Activated CD8-positive, alpha-beta T cell treated with anti-CD3 and anti-CD28 coated beads, Interleukin-2, amount 10 ng/mL, durations not matched to agents 7 days and 5 days (primary cell): Measurements from ENCODE around the gene HYI. TPM values are rescaled to one million over a fixed set of nuclear protein-coding genes. Genes with fewer than 3 reads are reported as not detected.
A peak's percentile ranks its signal among the peaks of the same experiment; 100 is the strongest.
"Not testable (repeated sequence)": the region's sequence is repeated elsewhere in the genome, so short reads cannot be mapped to it uniquely, and the experiment has no call there.

ENCODE experiments used
- ATAC-seq: fragments of 150-1000 bp; cut with Tn5 transposase; one replicate; pipeline ENCODE4 v1.10.0; 2021; ENCODE audit warnings: moderate library complexity
- CTCF ChIA-PET: fragments of 350-600 bp; sonication (Branson Sonifier 250); formaldehyde crosslinking; loops from one replicate; lab custom pipeline; 2021; ENCODE audit warnings: antibody characterized with exemption; lab: Charles Lee
- POLR2A ChIA-PET: fragments of 350-600 bp; sonication (Branson Sonifier 250); formaldehyde crosslinking; loops from one replicate; lab custom pipeline; 2021; ENCODE audit warnings: antibody characterized with exemption; lab: Charles Lee
- DNase-seq: peaks from one replicate; pipeline ENCODE4 v3.0.0-alpha.2; 2020
- H3K27ac Mint-ChIP-seq: one replicate; pipeline ENCODE4 v1.8.0; 2021; ENCODE audit warnings: mild to moderate bottlenecking, mixed read lengths
- H3K27me3 Mint-ChIP-seq: one replicate; pipeline ENCODE4 v1.8.0; 2021; ENCODE audit warnings: low read depth, mixed read lengths
- H3K36me3 Mint-ChIP-seq: one replicate; pipeline ENCODE4 v1.8.0; 2021; ENCODE audit warnings: low read depth, mixed read lengths
- H3K4me1 Mint-ChIP-seq: one replicate; pipeline ENCODE4 v1.8.0; 2021; ENCODE audit warnings: low read depth, mixed read lengths
- H3K4me3 Mint-ChIP-seq: one replicate; pipeline ENCODE4 v1.8.0; 2021; ENCODE audit warnings: mild to moderate bottlenecking, mixed read lengths
- H3K9me3 Mint-ChIP-seq: one replicate; pipeline ENCODE4 v1.8.0; 2022; ENCODE audit warnings: mixed read lengths; ENCODE audit not compliant: insufficient read depth
- total RNA-seq, 2 experiments: library from RNA; stranded (reverse); gene quantifications; one replicate each; pipeline ENCODE4 v1.2.3, GENCODE V29; 2021

HYI gene
- total RNA-seq, 2 experiments from 2014 or later = 8.4 to 9.5 TPM

GRCh38 chr1:43479414-43479813 is 25.7 kb upstream of the HYI start:
- no peaks in the 10 kb centered on the region for H3K9me3 Mint-ChIP-seq
- no peak overlapping the region for H3K4me3 Mint-ChIP-seq
- no peak overlapping the region for H3K27ac Mint-ChIP-seq
- ChIA-PET POLR2A (no interaction called here), CTCF (no interaction called here)
- H3K36me3 Mint-ChIP-seq = no peaks in the 10 kb centered on the region
- H3K4me1 Mint-ChIP-seq = peaks cover 7% of the 10 kb centered on the region
- peaks cover 23% of the 10 kb centered on the region for H3K27me3 Mint-ChIP-seq
- no peak for ATAC-seq
- DNase-seq = no peak

- Mint-ChIP-seq H3K4me1 (peaks cover 7% of the 10 kb centered on the region), H3K9me3 (no peaks in the 10 kb centered on the region)
Observed at GRCh38 chr1:43477716-43478115, 24.0 kb upstream of the HYI start.

GRCh38 chr1:43475611-43476401 is 22.1 kb upstream of the HYI start:
- ATAC-seq, H3K36me3 Mint-ChIP-seq, CTCF ChIA-PET, H3K4me1 Mint-ChIP-seq, H3K27ac Mint-ChIP-seq, H3K4me3 Mint-ChIP-seq, H3K9me3 Mint-ChIP-seq, DNase-seq, POLR2A ChIA-PET: not testable (repeated sequence)
- H3K27me3 Mint-ChIP-seq = peaks cover 28% of the 10 kb centered on the region

More at GRCh38 chr1:43477716-43478115, 24.0 kb upstream of the HYI start:
- peaks cover 28% of the 10 kb centered on the region for H3K27me3 Mint-ChIP-seq
- ChIA-PET POLR2A (no interaction called here), CTCF (no interaction called here)
- H3K36me3 Mint-ChIP-seq = no peaks in the 10 kb centered on the region
- no peak for DNase-seq
- H3K27ac Mint-ChIP-seq = no peak overlapping the region
- ATAC-seq = no peak
- H3K4me3 Mint-ChIP-seq = no peak overlapping the region

GRCh38 chr1:43473463-43473862 is 19.7 kb upstream of the HYI start:
- no peak for ATAC-seq
- Mint-ChIP-seq H3K4me1 (no peaks in the 10 kb centered on the region), H3K27ac (no peak overlapping the region), H3K4me3 (no peak overlapping the region), H3K36me3 (no peaks in the 10 kb centered on the region), H3K9me3 (no peaks in the 10 kb centered on the region), H3K27me3 (peaks cover 20% of the 10 kb centered on the region)
- CTCF ChIA-PET = no interaction called here
- DNase-seq = no peak
- POLR2A ChIA-PET = interaction anchor here (0.7 kb wide), 1 partner anchor 234 kb away, joined by 3 read pairs; the partner anchor contains the start of gene ST3GAL3

- H3K27me3 Mint-ChIP-seq = peaks cover 19% of the 10 kb centered on the region
- CTCF ChIA-PET = interaction anchor here (0.6 kb wide), 1 partner anchor 58 kb away, joined by 3 read pairs; no protein-coding TSS in a partner anchor
- ATAC-seq, POLR2A ChIA-PET, H3K27ac Mint-ChIP-seq, DNase-seq, H3K9me3 Mint-ChIP-seq, H3K4me1 Mint-ChIP-seq, H3K36me3 Mint-ChIP-seq, H3K4me3 Mint-ChIP-seq: not testable (repeated sequence)
Observed at GRCh38 chr1:43472463-43473151, 18.9 kb upstream of the HYI start.

DNA sequence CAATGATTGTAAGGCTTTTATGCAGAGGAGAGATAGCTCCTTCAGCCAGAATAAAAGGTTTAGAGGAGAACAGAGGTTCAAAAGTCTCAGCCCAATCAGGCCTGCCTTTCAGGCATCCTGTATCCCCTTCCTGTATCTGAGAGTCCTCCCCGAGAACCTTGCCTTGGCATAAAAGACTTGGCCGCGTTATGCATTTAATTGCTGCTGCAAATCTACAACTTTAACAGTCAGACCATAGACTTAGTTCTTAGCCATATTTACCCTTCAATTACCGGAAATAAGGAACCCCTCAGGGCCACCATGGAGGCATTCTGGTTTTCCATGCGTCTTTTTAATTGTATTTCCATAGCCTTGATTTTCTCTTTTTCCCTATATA is 18.3 kb upstream of the HYI start:
- ATAC-seq = no peak
- CTCF ChIA-PET = interaction anchor here (0.6 kb wide), 1 partner anchor 57 kb away, joined by 3 read pairs; no protein-coding TSS in a partner anchor
- POLR2A ChIA-PET = no interaction called here

GRCh38 chr1:43469932-43470331 is 16.2 kb upstream of the HYI start:
- Mint-ChIP-seq H3K9me3 (no peaks in the 10 kb centered on the region), H3K27me3 (peaks cover 5% of the 10 kb centered on the region), H3K4me3 (no peak overlapping the region), H3K27ac (no peak overlapping the region), H3K4me1 (peaks cover 8% of the 10 kb centered on the region), H3K36me3 (no peaks in the 10 kb centered on the region)
- no peak for ATAC-seq
- ChIA-PET POLR2A (no interaction called here), CTCF (no interaction called here)
- DNase-seq = no peak

More for the DNA sequence above, 18.3 kb upstream of the HYI start:
- no peaks in the 10 kb centered on the region for H3K36me3 Mint-ChIP-seq
- DNase-seq = no peak
- no peak overlapping the region for H3K4me3 Mint-ChIP-seq
- H3K27ac Mint-ChIP-seq = no peak overlapping the region
- H3K4me1 Mint-ChIP-seq = no peaks in the 10 kb centered on the region
- no peaks in the 10 kb centered on the region for H3K9me3 Mint-ChIP-seq
- H3K27me3 Mint-ChIP-seq = peaks cover 14% of the 10 kb centered on the region

DNA sequence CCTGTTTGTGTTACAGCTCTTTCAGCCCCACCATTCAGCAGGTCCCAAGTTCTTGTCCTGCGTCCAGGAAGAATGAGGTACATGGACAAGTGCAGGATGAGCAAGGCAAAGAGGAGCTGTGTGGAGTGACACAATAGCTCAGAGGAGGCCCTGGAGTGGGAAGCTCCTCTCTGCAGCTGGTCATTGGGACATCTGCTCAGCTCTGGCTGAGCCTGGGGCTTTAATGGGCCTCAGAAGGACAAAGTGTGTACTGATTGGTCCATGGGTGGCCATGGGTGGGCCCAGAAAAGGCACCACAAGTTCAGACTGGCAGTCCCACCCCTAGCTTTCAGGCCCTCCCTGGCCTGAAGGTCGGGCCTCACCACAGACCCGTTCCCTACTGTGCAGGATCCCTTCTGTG is 14.7 kb upstream of the HYI start:
- Mint-ChIP-seq H3K4me3 (no peak overlapping the region), H3K9me3 (no peaks in the 10 kb centered on the region), H3K27ac (no peak overlapping the region), H3K27me3 (no peaks in the 10 kb centered on the region), H3K36me3 (no peaks in the 10 kb centered on the region), H3K4me1 (peaks cover 8% of the 10 kb centered on the region)
- CTCF ChIA-PET = interaction anchor here (1.0 kb wide), 1 partner anchor 242 kb away, joined by 3 read pairs; no protein-coding TSS in a partner anchor
- no peak for ATAC-seq
- no peak for DNase-seq
- POLR2A ChIA-PET = no interaction called here

- ChIA-PET CTCF (interaction anchor here (1.2 to 1.4 kb wide), 2 partner anchors 52 to 239 kb away, joined by 3 to 4 read pairs; no protein-coding TSS in a partner anchor), POLR2A (interaction anchor here (0.9 kb wide), 1 partner anchor 12 kb away, joined by 4 read pairs; the partner anchor contains the start of gene HYI)
- H3K27me3 Mint-ChIP-seq = no peaks in the 10 kb centered on the region
- no peak for DNase-seq
- H3K36me3 Mint-ChIP-seq = no peaks in the 10 kb centered on the region
- H3K4me3 Mint-ChIP-seq = no peak overlapping the region
- no peaks in the 10 kb centered on the region for H3K9me3 Mint-ChIP-seq
- no peak overlapping the region for H3K27ac Mint-ChIP-seq
- ATAC-seq = peak; percentile 49
- peaks cover 10% of the 10 kb centered on the region for H3K4me1 Mint-ChIP-seq
Observed at GRCh38 chr1:43466403-43466802, 12.7 kb upstream of the HYI start.

DNA sequence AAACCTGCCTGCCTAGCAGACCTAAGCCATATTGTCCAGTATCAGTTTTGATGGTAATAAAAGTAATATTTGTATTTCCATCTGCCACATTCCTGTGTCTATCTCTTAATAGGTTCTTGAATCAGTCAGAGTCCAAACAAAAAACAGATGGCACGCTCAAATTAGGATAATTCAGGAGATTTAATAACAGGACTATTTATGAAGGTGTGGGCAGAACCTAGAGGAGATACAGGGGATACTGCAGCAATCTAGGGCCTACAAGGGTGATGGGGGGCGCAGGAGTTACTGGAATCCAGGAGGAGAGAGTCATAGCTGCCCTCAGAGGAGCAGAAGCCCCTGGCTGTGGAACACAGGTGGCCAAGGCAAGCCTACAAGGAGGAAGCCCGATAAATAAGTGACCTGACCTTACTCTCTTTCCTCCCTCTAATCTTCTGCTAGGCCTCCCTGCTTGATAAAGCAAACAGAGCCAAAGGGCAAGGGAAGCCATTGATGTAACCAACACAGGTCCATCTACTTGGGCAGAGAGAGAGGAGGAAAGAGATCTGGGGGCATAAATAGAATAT is 11.9 kb upstream of the HYI start:
- Mint-ChIP-seq H3K9me3 (no peaks in the 10 kb centered on the region), H3K4me3 (no peak overlapping the region), H3K4me1 (peaks cover 11% of the 10 kb centered on the region), H3K27me3 (no peaks in the 10 kb centered on the region), H3K36me3 (no peaks in the 10 kb centered on the region), H3K27ac (no peak overlapping the region)
- no peak for DNase-seq
- no peak for ATAC-seq
- ChIA-PET CTCF (no interaction called here), POLR2A (no interaction called here)

GRCh38 chr1:43464681-43465504 is 11.2 kb upstream of the HYI start:
- H3K4me3 Mint-ChIP-seq = no peak overlapping the region
- no peak overlapping the region for H3K27ac Mint-ChIP-seq
- DNase-seq (no peak), ATAC-seq (no peak)
- no peaks in the 10 kb centered on the region for H3K36me3 Mint-ChIP-seq
- CTCF ChIA-PET = no interaction called here
- no peaks in the 10 kb centered on the region for H3K9me3 Mint-ChIP-seq
- POLR2A ChIA-PET = no interaction called here
- H3K27me3 Mint-ChIP-seq = peaks cover 3% of the 10 kb centered on the region
- H3K4me1 Mint-ChIP-seq = peaks cover 11% of the 10 kb centered on the region
